ENCODE measurements around the gene CHCHD4.

GRCh38 chr3:14126887-14127505, 2.3 kb upstream of the CHCHD4 start:
- no peak for TF ChIP-seq EZH2 (IDR thresholded peaks at IDR 0.05; ENCODE audit: borderline replicate concordance, low read depth, low read length, severe bottlenecking)
- no peak for TF ChIP-seq CTCF (IDR thresholded peaks at IDR 0.05; ENCODE audit: borderline replicate concordance, extremely low read depth, low read length, poor library complexity, severe bottlenecking)

Measured in DND-41 (cell line).